Measurements from ENCODE around the gene HTRA3. TPM values are rescaled to one million over a fixed set of nuclear protein-coding genes. Genes with fewer than 3 reads are reported as not detected.

The HTRA3 gene
- total RNA-seq, 1 donor from 2014 or later = 0.16 TPM

- peaks cover 19% of the 10 kb centered on the region for H3K9me3 Mint-ChIP-seq (ENCODE audit: unreplicated experiment)
- peaks cover 24% of the 10 kb centered on the region for H3K4me1 Mint-ChIP-seq (ENCODE audit: unreplicated experiment)
- DNase-seq (ENCODE audit: extremely low spot score, unreplicated experiment) = no peak
- H3K4me3 Mint-ChIP-seq (ENCODE audit: unreplicated experiment) = no peak overlapping the region
- H3K36me3 Mint-ChIP-seq (ENCODE audit: unreplicated experiment) = no peaks in the 10 kb centered on the region
- H3K27me3 Mint-ChIP-seq (ENCODE audit: unreplicated experiment) = peaks cover 32% of the 10 kb centered on the region
- no peak overlapping the region for H3K27ac Mint-ChIP-seq (ENCODE audit: unreplicated experiment)
- TF ChIP-seq, protein P1, sequence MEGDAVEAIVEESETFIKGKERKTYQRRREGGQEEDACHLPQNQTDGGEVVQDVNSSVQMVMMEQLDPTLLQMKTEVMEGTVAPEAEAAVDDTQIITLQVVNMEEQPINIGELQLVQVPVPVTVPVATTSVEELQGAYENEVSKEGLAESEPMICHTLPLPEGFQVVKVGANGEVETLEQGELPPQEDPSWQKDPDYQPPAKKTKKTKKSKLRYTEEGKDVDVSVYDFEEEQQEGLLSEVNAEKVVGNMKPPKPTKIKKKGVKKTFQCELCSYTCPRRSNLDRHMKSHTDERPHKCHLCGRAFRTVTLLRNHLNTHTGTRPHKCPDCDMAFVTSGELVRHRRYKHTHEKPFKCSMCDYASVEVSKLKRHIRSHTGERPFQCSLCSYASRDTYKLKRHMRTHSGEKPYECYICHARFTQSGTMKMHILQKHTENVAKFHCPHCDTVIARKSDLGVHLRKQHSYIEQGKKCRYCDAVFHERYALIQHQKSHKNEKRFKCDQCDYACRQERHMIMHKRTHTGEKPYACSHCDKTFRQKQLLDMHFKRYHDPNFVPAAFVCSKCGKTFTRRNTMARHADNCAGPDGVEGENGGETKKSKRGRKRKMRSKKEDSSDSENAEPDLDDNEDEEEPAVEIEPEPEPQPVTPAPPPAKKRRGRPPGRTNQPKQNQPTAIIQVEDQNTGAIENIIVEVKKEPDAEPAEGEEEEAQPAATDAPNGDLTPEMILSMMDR (IDR thresholded peaks at IDR 0.05) = no peak
Observed at GRCh38 chr4:8311101-8312068, 41.8 kb downstream of the HTRA3 start.

DNA sequence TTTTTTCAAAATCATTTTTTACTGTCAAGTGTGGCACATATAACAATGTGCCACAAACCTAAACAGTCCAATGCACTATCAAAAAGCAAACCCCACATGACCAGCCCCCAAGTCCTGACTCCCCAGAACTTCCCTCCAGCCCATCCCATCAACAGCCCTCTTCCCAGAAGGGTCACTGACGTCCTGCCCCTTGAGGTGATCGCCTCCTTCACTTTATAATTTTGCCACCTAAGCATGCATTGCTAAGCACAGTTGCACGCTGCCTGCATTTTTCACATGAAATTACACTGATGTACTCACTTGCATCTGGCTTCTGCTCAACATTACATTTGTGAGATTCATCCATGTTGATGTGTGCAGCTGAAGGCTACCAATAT lies 42.5 kb downstream of the HTRA3 start:
- H3K27me3 Mint-ChIP-seq (ENCODE audit: unreplicated experiment) = peaks cover 32% of the 10 kb centered on the region
- H3K36me3 Mint-ChIP-seq (ENCODE audit: unreplicated experiment) = no peaks in the 10 kb centered on the region

GRCh38 chr4:8312976-8313375 lies 43.4 kb downstream of the HTRA3 start:
- no peak overlapping the region for H3K4me3 Mint-ChIP-seq (ENCODE audit: unreplicated experiment)
- H3K36me3 Mint-ChIP-seq (ENCODE audit: unreplicated experiment) = no peaks in the 10 kb centered on the region
- no peak for DNase-seq (ENCODE audit: extremely low spot score, unreplicated experiment)
- H3K27me3 Mint-ChIP-seq (ENCODE audit: unreplicated experiment) = peaks cover 32% of the 10 kb centered on the region
- TF ChIP-seq, protein P1 (IDR thresholded peaks at IDR 0.05) = no peak
- H3K9me3 Mint-ChIP-seq (ENCODE audit: unreplicated experiment) = peaks cover 19% of the 10 kb centered on the region
- no peak overlapping the region for H3K27ac Mint-ChIP-seq (ENCODE audit: unreplicated experiment)
- peaks cover 17% of the 10 kb centered on the region for H3K4me1 Mint-ChIP-seq (ENCODE audit: unreplicated experiment)

More for the DNA sequence above, 42.5 kb downstream of the HTRA3 start:
- DNase-seq (ENCODE audit: extremely low spot score, unreplicated experiment) = no peak
- TF ChIP-seq, protein P1 (IDR thresholded peaks at IDR 0.05) = no peak
- Mint-ChIP-seq H3K9me3 (ENCODE audit: unreplicated experiment) (peaks cover 19% of the 10 kb centered on the region), H3K4me1 (ENCODE audit: unreplicated experiment) (peaks cover 20% of the 10 kb centered on the region), H3K27ac (ENCODE audit: unreplicated experiment) (no peak overlapping the region), H3K4me3 (ENCODE audit: unreplicated experiment) (no peak overlapping the region)

DNA sequence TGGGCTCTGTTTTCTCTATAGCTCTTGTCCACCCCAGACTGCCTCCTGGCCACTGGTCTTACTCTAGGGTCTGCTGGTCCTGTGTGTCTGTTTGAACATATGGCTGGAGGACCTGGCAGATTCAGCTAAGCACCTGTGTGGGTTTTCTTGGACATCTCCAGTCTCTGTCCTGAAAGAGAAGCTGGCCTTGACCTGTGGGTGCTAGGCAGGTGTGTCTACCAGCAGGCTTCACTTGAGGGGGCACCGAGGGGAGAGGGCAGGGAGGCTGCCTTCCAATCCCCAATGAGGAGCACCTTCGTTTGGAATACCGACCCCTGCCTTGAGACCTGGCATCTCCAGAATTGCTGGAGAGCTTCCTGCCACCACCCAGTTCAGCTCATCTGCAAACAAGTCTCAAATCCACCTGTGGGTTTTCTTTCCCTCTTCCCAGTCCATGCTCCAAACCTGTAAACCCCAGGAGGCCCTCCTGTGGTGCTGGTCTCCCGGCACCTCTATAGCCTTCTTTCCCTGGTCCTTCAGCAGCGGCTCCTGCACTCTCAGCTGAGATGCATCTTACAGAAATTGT lies 45.2 kb downstream of the HTRA3 start:
- TF ChIP-seq, protein P1 (IDR thresholded peaks at IDR 0.05) = no peak
- H3K9me3 Mint-ChIP-seq (ENCODE audit: unreplicated experiment) = peaks cover 19% of the 10 kb centered on the region
- H3K4me1 Mint-ChIP-seq (ENCODE audit: unreplicated experiment) = peaks cover 17% of the 10 kb centered on the region
- H3K36me3 Mint-ChIP-seq (ENCODE audit: unreplicated experiment) = no peaks in the 10 kb centered on the region
- peaks cover 29% of the 10 kb centered on the region for H3K27me3 Mint-ChIP-seq (ENCODE audit: unreplicated experiment)
- peak; percentile 48 for DNase-seq (ENCODE audit: extremely low spot score, unreplicated experiment)
- peak overlapping the region; percentile 5 for H3K27ac Mint-ChIP-seq (ENCODE audit: unreplicated experiment)
- H3K4me3 Mint-ChIP-seq (ENCODE audit: unreplicated experiment) = no peak overlapping the region
